ENCODE data around the gene NDNF. TPM values are rescaled to one million over a fixed set of nuclear protein-coding genes. Genes with fewer than 3 reads are reported as not detected.

Gene NDNF
- polyA plus RNA-seq, 1 of the 3 experiments (the other 2 are of a cell fraction) = not detected

DNA sequence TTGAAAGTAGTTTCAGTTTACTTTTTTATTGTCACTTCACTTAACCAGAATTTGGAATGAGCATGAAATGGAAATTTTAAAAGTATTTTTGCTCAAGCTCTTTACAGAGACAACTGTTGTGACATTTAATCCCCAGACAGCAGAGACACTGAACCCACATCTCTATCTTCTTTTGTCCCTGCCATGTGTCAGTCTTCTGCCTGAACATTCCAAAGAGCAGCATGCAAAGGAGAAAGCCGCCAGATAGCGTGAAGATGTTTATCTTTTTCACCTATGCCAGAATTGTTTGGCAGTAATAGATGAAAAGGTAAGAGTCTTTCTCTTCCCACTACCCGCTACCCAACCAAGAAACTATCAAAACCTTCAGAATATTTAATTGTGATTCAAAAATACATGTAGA lies 46.8 kb downstream of the NDNF start:
- Histone ChIP-seq H3K4me2 (no peak overlapping the region), H2AFZ (ENCODE audit: low read depth) (no peak overlapping the region), H3F3A (replicated peaks; ENCODE audit: insufficient read depth) (no peaks in the 10 kb centered on the region), H3K79me2 (ENCODE audit: insufficient read depth) (no peaks in the 10 kb centered on the region), H3K9ac (no peak overlapping the region), H3K9me3 (no peaks in the 10 kb centered on the region), H3K9me2 (no peaks in the 10 kb centered on the region), H4K20me1 (ENCODE audit: insufficient read depth) (no peaks in the 10 kb centered on the region), H3K27me3 (ENCODE audit: insufficient read depth) (no peaks in the 10 kb centered on the region), H3K36me3 (replicated peaks in 1 of 2; ENCODE audit: control insufficient read depth in 1 of 2, insufficient read depth in 2 of 2, low read length in 1 of 2) (no peaks in the 10 kb centered on the region), H3K4me1 (ENCODE audit: control insufficient read depth in 1 of 2, insufficient read depth in 2 of 2, low read depth in 1 of 2, low read length in 1 of 2) (no peaks in the 10 kb centered on the region), H3K27ac (ENCODE audit: low read depth in 2 of 2, low read length in 1 of 2) (no peak overlapping the region), H3K4me3 (ENCODE audit: low read depth in 2 of 2, low read length in 1 of 2) (no peak overlapping the region)
- WGBS (ENCODE audit: low lambda C conversion rate) = 25% methylated on average over 3 of the region's 3 CpGs
- no peak for TF ChIP-seq NFIC (IDR thresholded peaks at IDR 0.05; ENCODE audit: borderline replicate concordance)
- no peak for TF ChIP-seq MXI1 (IDR thresholded peaks at IDR 0.05; ENCODE audit: low read depth, low read length)
- TF ChIP-seq RXRA (IDR thresholded peaks at IDR 0.05; ENCODE audit: borderline replicate concordance, low read depth) = no peak
- TF ChIP-seq POLR2AphosphoS5 (IDR thresholded peaks at IDR 0.05; ENCODE audit: low read depth, low read length) = no peak
- no peak for TF ChIP-seq FOXM1 (IDR thresholded peaks at IDR 0.05; ENCODE audit: low read depth)
- no peak for TF ChIP-seq MAX (IDR thresholded peaks at IDR 0.05; ENCODE audit: low read depth)
- TF ChIP-seq FOXJ3 (CRISPR knock-in tag; IDR thresholded peaks at IDR 0.05) = no peak
- no peak for TF ChIP-seq JUND (IDR thresholded peaks at IDR 0.05)
- TF ChIP-seq RAD21 (IDR thresholded peaks at IDR 0.05; ENCODE audit: low read length) = no peak
- TF ChIP-seq USF1 (IDR thresholded peaks at IDR 0.05; ENCODE audit: borderline replicate concordance, low read depth) = no peak
- TF ChIP-seq FOSL2 (IDR thresholded peaks at IDR 0.05; ENCODE audit: borderline replicate concordance, low read depth) = no peak
- ChIA-PET POLR2A (no interaction called here), CTCF (no interaction called here)
- no peak for DNase-seq

GRCh38 chr4:121018543-121018942 lies 53.8 kb downstream of the NDNF start:
- Histone ChIP-seq H3K4me2 (no peak overlapping the region), H3K79me2 (ENCODE audit: insufficient read depth) (no peaks in the 10 kb centered on the region), H3K36me3 (replicated peaks in 1 of 2; ENCODE audit: control insufficient read depth in 1 of 2, insufficient read depth in 2 of 2, low read length in 1 of 2) (no peaks in the 10 kb centered on the region), H4K20me1 (ENCODE audit: insufficient read depth) (no peaks in the 10 kb centered on the region), H2AFZ (ENCODE audit: low read depth) (no peak overlapping the region), H3K9ac (no peak overlapping the region), H3K27ac (ENCODE audit: low read depth in 2 of 2, low read length in 1 of 2) (no peak overlapping the region), H3K9me3 (no peaks in the 10 kb centered on the region), H3K9me2 (no peaks in the 10 kb centered on the region), H3F3A (replicated peaks; ENCODE audit: insufficient read depth) (no peaks in the 10 kb centered on the region), H3K4me3 (ENCODE audit: low read depth in 2 of 2, low read length in 1 of 2) (no peak overlapping the region), H3K27me3 (ENCODE audit: insufficient read depth) (no peaks in the 10 kb centered on the region), H3K4me1 (ENCODE audit: control insufficient read depth in 1 of 2, insufficient read depth in 2 of 2, low read depth in 1 of 2, low read length in 1 of 2) (no peaks in the 10 kb centered on the region)
- ChIA-PET CTCF (no interaction called here), POLR2A (no interaction called here)
- no peak for TF ChIP-seq TEAD4 (IDR thresholded peaks at IDR 0.05; ENCODE audit: borderline replicate concordance, insufficient read depth)
- TF ChIP-seq, protein P1, sequence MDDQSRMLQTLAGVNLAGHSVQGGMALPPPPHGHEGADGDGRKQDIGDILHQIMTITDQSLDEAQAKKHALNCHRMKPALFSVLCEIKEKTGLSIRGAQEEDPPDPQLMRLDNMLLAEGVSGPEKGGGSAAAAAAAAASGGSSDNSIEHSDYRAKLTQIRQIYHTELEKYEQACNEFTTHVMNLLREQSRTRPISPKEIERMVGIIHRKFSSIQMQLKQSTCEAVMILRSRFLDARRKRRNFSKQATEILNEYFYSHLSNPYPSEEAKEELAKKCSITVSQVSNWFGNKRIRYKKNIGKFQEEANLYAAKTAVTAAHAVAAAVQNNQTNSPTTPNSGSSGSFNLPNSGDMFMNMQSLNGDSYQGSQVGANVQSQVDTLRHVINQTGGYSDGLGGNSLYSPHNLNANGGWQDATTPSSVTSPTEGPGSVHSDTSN (IDR thresholded peaks at IDR 0.05) = no peak
- TF ChIP-seq FOXJ3 (CRISPR knock-in tag; IDR thresholded peaks at IDR 0.05) = no peak
- no peak for TF ChIP-seq NFIC (IDR thresholded peaks at IDR 0.05; ENCODE audit: borderline replicate concordance)
- no peak for TF ChIP-seq CHD2 (IDR thresholded peaks at IDR 0.05; ENCODE audit: low read length, partially characterized antibody)
- no peak for TF ChIP-seq YY1 (IDR thresholded peaks at IDR 0.05; ENCODE audit: low read depth)
- no peak for TF ChIP-seq RAD21 (IDR thresholded peaks at IDR 0.05; ENCODE audit: low read length)
- no peak for TF ChIP-seq SIN3A (IDR thresholded peaks at IDR 0.05; ENCODE audit: borderline replicate concordance, low read depth, low read length)
- no peak for TF ChIP-seq EP300 (IDR thresholded peaks at IDR 0.05; ENCODE audit: borderline replicate concordance in 1 of 2, low read depth in 1 of 2, low read length in 1 of 2)
- no peak for TF ChIP-seq FOSL2 (IDR thresholded peaks at IDR 0.05; ENCODE audit: borderline replicate concordance, low read depth)
- TF ChIP-seq, protein P2, sequence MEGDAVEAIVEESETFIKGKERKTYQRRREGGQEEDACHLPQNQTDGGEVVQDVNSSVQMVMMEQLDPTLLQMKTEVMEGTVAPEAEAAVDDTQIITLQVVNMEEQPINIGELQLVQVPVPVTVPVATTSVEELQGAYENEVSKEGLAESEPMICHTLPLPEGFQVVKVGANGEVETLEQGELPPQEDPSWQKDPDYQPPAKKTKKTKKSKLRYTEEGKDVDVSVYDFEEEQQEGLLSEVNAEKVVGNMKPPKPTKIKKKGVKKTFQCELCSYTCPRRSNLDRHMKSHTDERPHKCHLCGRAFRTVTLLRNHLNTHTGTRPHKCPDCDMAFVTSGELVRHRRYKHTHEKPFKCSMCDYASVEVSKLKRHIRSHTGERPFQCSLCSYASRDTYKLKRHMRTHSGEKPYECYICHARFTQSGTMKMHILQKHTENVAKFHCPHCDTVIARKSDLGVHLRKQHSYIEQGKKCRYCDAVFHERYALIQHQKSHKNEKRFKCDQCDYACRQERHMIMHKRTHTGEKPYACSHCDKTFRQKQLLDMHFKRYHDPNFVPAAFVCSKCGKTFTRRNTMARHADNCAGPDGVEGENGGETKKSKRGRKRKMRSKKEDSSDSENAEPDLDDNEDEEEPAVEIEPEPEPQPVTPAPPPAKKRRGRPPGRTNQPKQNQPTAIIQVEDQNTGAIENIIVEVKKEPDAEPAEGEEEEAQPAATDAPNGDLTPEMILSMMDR (IDR thresholded peaks at IDR 0.05) = no peak
- TF ChIP-seq POLR2AphosphoS5 (IDR thresholded peaks at IDR 0.05; ENCODE audit: low read depth, low read length) = no peak
- TF ChIP-seq FOXM1 (IDR thresholded peaks at IDR 0.05; ENCODE audit: low read depth) = no peak
- DNase-seq = no peak
- 63% methylated on average over 1 of the region's 1 CpG for WGBS (ENCODE audit: low lambda C conversion rate)
